DMS114 treated with DMSO at 0.1 percent for 48 hours (cell line): ENCODE measurements around the gene CACNA1I.

Experiments used
- DNase-seq: peaks from one replicate; lab custom pipeline; 2025; ENCODE audit not compliant: unreplicated experiment; lab: John Stamatoyannopoulos, UW

CACNA1I gene

GRCh38 chr22:39595622-39596172, 25.1 kb downstream of the CACNA1I start:
- no peak for DNase-seq

- no peak for DNase-seq
Observed at GRCh38 chr22:39596601-39597000, 26.0 kb downstream of the CACNA1I start.

GRCh38 chr22:39597236-39597869, 26.8 kb downstream of the CACNA1I start:
- DNase-seq: no peak

- DNase-seq: no peak
Observed at GRCh38 chr22:39598017-39598965, 27.7 kb downstream of the CACNA1I start.

- no peak for DNase-seq
Observed at GRCh38 chr22:39600491-39601179, 30.1 kb downstream of the CACNA1I start.

GRCh38 chr22:39601180-39601535, 30.6 kb downstream of the CACNA1I start:
- DNase-seq: no peak

- no peak for DNase-seq
Observed at GRCh38 chr22:39603345-39603744, 32.8 kb downstream of the CACNA1I start.

- no peak for DNase-seq
Observed at GRCh38 chr22:39610246-39610645, 39.7 kb downstream of the CACNA1I start.

GRCh38 chr22:39610766-39611165, 40.2 kb downstream of the CACNA1I start:
- no peak for DNase-seq

GRCh38 chr22:39611360-39611759, 40.8 kb downstream of the CACNA1I start:
- no peak for DNase-seq

- DNase-seq: no peak
Observed at GRCh38 chr22:39612811-39613548, 42.4 kb downstream of the CACNA1I start.

- DNase-seq: no peak
Observed at GRCh38 chr22:39613549-39613921, 43.0 kb downstream of the CACNA1I start.

- no peak for DNase-seq
Observed at GRCh38 chr22:39614442-39614841, 43.9 kb downstream of the CACNA1I start.

GRCh38 chr22:39616051-39616450, 45.5 kb downstream of the CACNA1I start:
- DNase-seq: no peak

GRCh38 chr22:39616781-39617180, 46.2 kb downstream of the CACNA1I start:
- no peak for DNase-seq

GRCh38 chr22:39617342-39617741, 46.8 kb downstream of the CACNA1I start:
- DNase-seq: no peak

GRCh38 chr22:39617970-39618757, 47.6 kb downstream of the CACNA1I start:
- DNase-seq: no peak

- DNase-seq: no peak
Observed at GRCh38 chr22:39618996-39619530, 48.5 kb downstream of the CACNA1I start.

- no peak for DNase-seq
Observed at GRCh38 chr22:39620924-39621690, 50.6 kb downstream of the CACNA1I start.
